PC-3 (cell line): Measurements from ENCODE around the gene MYO7A. TPM values are rescaled to one million over a fixed set of nuclear protein-coding genes. Genes with fewer than 3 reads are reported as not detected.
A peak's percentile ranks its signal among the peaks of the same experiment; 100 is the strongest.

Source experiments
- ATAC-seq: fragments of 200-7000 bp; cut with Tn5 transposase; 2 replicates; pipeline ENCODE4 v1.9.1; 2020; ENCODE audit warnings: mild to moderate bottlenecking, moderate library complexity
- BruUV-seq: library from RNA; stranded (reverse); fragments of 400-500 nt; replicated peaks from 2 replicates; lab custom pipeline; 2021; lab: Mats Ljungman, UMichigan
- CTCF ChIA-PET: fragments of 300-600 bp; sonication (Branson Sonifier 250); formaldehyde crosslinking; loops from one replicate; lab custom pipeline; 2022; ENCODE audit warnings: antibody characterized with exemption; lab: Charles Lee
- POLR2A ChIA-PET: fragments of 300-600 bp; sonication (Branson Sonifier 250); formaldehyde crosslinking; loops from one replicate; lab custom pipeline; 2022; ENCODE audit warnings: antibody characterized with exemption; ENCODE audit not compliant: unreplicated experiment; lab: Charles Lee
- DNase-seq: peaks from one replicate; pipeline ENCODE4 v3.0.0-alpha.2; 2015
- H2AFZ ChIP-seq: fragments of 300-600 bp; sonication (generic); 2 replicates; pipeline ENCODE4 v1.6.0; 2016; ENCODE audit warnings: antibody characterized with exemption, low read length
- H3F3A ChIP-seq: fragments of 300-600 bp; sonication (generic); one replicate; pipeline ENCODE4 v1.6.0; 2017; ENCODE audit warnings: antibody characterized with exemption, low read length, control low read depth, mild to moderate bottlenecking; ENCODE audit not compliant: unreplicated experiment
- H3K27ac ChIP-seq: fragments of 300-600 bp; sonication (generic); 2 replicates; pipeline ENCODE4 v1.5.1; 2016; ENCODE audit warnings: mild to moderate bottlenecking, low read length
- H3K27me3 ChIP-seq: fragments of 300-600 bp; sonication (generic); 2 replicates; pipeline ENCODE4 v1.6.1; 2016; ENCODE audit warnings: low read length, mixed read lengths
- H3K36me3 ChIP-seq: fragments of 300-600 bp; sonication (generic); 2 replicates; pipeline ENCODE4 v1.6.1; 2016; ENCODE audit warnings: low read depth, mixed run types, low read length, mixed read lengths
- H3K4me1 ChIP-seq: fragments of 300-600 bp; sonication (generic); 2 replicates; pipeline ENCODE4 v1.5.1; 2016; ENCODE audit warnings: low read length; ENCODE audit not compliant: insufficient read depth
- H3K4me2 ChIP-seq: fragments of 300-600 bp; sonication (generic); 2 replicates; pipeline ENCODE4 v1.6.0; 2016; ENCODE audit warnings: low read length
- H3K4me3 ChIP-seq: fragments of 300-600 bp; sonication (generic); 2 replicates; pipeline ENCODE4 v1.5.1; 2016; ENCODE audit warnings: mild to moderate bottlenecking, low read length, mixed read lengths
- H3K79me2 ChIP-seq: fragments of 300-600 bp; sonication (generic); 2 replicates; pipeline ENCODE4 v1.6.1; 2017; ENCODE audit warnings: low read length, mixed read lengths
- H3K9ac ChIP-seq: fragments of 300-600 bp; sonication (generic); 2 replicates; pipeline ENCODE4 v1.6.0; 2016; ENCODE audit warnings: mild to moderate bottlenecking, low read length
- H3K9me2 ChIP-seq: fragments of 300-600 bp; sonication (generic); replicated peaks from 2 replicates; pipeline ENCODE4 v1.6.1; 2016; ENCODE audit warnings: mixed run types, low read length, mixed read lengths
- H3K9me3 ChIP-seq: fragments of 300-600 bp; sonication (generic); 2 replicates; pipeline ENCODE4 v1.6.1; 2016; ENCODE audit warnings: low read length, mixed read lengths
- H4K20me1 ChIP-seq: fragments of 300-600 bp; sonication (generic); 2 replicates; pipeline ENCODE4 v1.6.1; 2016; ENCODE audit warnings: low read length, mixed read lengths
- CTCF ChIP-seq: fragments of 300-600 bp; sonication (generic); conservative IDR thresholded peaks from 2 replicates; pipeline ENCODE4 v1.5.1; 2017; ENCODE audit warnings: antibody characterized with exemption, low read depth, mild to moderate bottlenecking, low read length
- EZH2 ChIP-seq: fragments of 300-600 bp; sonication (generic); IDR thresholded peaks from one replicate; pipeline ENCODE4 v1.6.1; 2017; ENCODE audit warnings: antibody characterized with exemption, mild to moderate bottlenecking, low read length; ENCODE audit not compliant: unreplicated experiment
- EZH2phosphoT487 ChIP-seq: fragments of 300-600 bp; sonication (generic); IDR thresholded peaks from 2 replicates; pipeline ENCODE4 v1.6.1; 2018; ENCODE audit warnings: mild to moderate bottlenecking, antibody characterized with exemption, low read length, borderline replicate concordance
- intact Hi-C: fragments of 100-400 bp; cut with micrococcal nuclease; formaldehyde crosslinking; loops from 2 replicates; pipeline ENCODE4 v1.9.0; 2023
- total RNA-seq: library from RNA; depleted of rRNA; stranded (reverse); fragments of >200 nt; gene quantifications from 2 replicates; pipeline ENCODE4 v1.2.3, GENCODE V29; 2014

MYO7A gene
- total RNA-seq, 1 experiment from 2014 or later: 0.66 TPM

GRCh38 chr11:77114089-77114463 lies 14.0 kb upstream of the MYO7A start:
- no peak for DNase-seq
- TF ChIP-seq EZH2 (no peak), CTCF (no peak), EZH2phosphoT487 (no peak)
- CTCF ChIA-PET: interaction anchor here (0.7 kb wide), 1 partner anchor 215 kb away, joined by 6 read pairs; no protein-coding TSS in a partner anchor
- POLR2A ChIA-PET: no interaction called here
- Histone ChIP-seq H3K4me3 (no peak overlapping the region), H3F3A (no peaks in the 10 kb centered on the region), H3K79me2 (no peaks in the 10 kb centered on the region), H3K36me3 (no peaks in the 10 kb centered on the region), H3K27me3 (no peaks in the 10 kb centered on the region), H2AFZ (no peak overlapping the region), H3K4me1 (peaks cover 28% of the 10 kb centered on the region), H3K4me2 (no peak overlapping the region), H3K9me3 (no peaks in the 10 kb centered on the region), H4K20me1 (no peaks in the 10 kb centered on the region), H3K9ac (no peak overlapping the region), H3K27ac (no peak overlapping the region), H3K9me2 (no peaks in the 10 kb centered on the region)
- BruUV-seq: no TSS peak
- intact Hi-C loops: loop anchor here (10.0 kb wide), 1 partner anchor 309 kb away; no protein-coding TSS in a partner anchor
- no peak for ATAC-seq

- Histone ChIP-seq H3K9me2 (no peaks in the 10 kb centered on the region), H3K27ac (no peak overlapping the region), H3K4me2 (no peak overlapping the region), H4K20me1 (no peaks in the 10 kb centered on the region), H3K36me3 (no peaks in the 10 kb centered on the region), H2AFZ (no peak overlapping the region), H3K79me2 (no peaks in the 10 kb centered on the region), H3K9ac (no peak overlapping the region), H3K4me1 (peaks cover 17% of the 10 kb centered on the region), H3K27me3 (no peaks in the 10 kb centered on the region), H3K4me3 (no peak overlapping the region), H3F3A (no peaks in the 10 kb centered on the region), H3K9me3 (no peaks in the 10 kb centered on the region)
- ATAC-seq (peak; percentile 23; the same call in 1 of the 2 replicates), DNase-seq (peak; percentile 25)
- BruUV-seq: no TSS peak
- intact Hi-C loops: loop anchor here (10.0 kb wide), 1 partner anchor 310 kb away; no protein-coding TSS in a partner anchor
- CTCF ChIA-PET: interaction anchor here (0.6 kb wide), 1 partner anchor 573 kb away, joined by 3 read pairs; no protein-coding TSS in a partner anchor
- POLR2A ChIA-PET: no interaction called here
- peak; percentile 52 for TF ChIP-seq CTCF
- TF ChIP-seq EZH2: no peak
Observed at GRCh38 chr11:77115181-77115611, 12.8 kb upstream of the MYO7A start.

- no peak overlapping the region for H3K27ac ChIP-seq
- no peaks in the 10 kb centered on the region for H3K27me3 ChIP-seq
- intact Hi-C loops: loop anchor here (10.0 kb wide), 1 partner anchor 311 kb away; no protein-coding TSS in a partner anchor
- BruUV-seq: no TSS peak
- H3K4me1 ChIP-seq: peaks cover 9% of the 10 kb centered on the region
- no peaks in the 10 kb centered on the region for H3K36me3 ChIP-seq
- H4K20me1 ChIP-seq: no peaks in the 10 kb centered on the region
- H3K79me2 ChIP-seq: no peaks in the 10 kb centered on the region
- H3K9me3 ChIP-seq: no peaks in the 10 kb centered on the region
- no peak overlapping the region for H3K4me2 ChIP-seq
- H3K9me2 ChIP-seq: no peaks in the 10 kb centered on the region
- ChIA-PET POLR2A (no interaction called here), CTCF (interaction anchor here (1.3 kb wide), 1 partner anchor 68 kb away, joined by 4 read pairs; no protein-coding TSS in a partner anchor)
- no peaks in the 10 kb centered on the region for H3F3A ChIP-seq
- H3K9ac ChIP-seq: no peak overlapping the region
- H2AFZ ChIP-seq: no peak overlapping the region
- ATAC-seq (no peak), DNase-seq (no peak)
- H3K4me3 ChIP-seq: no peak overlapping the region
- TF ChIP-seq EZH2phosphoT487 (no peak), CTCF (no peak), EZH2 (no peak)
Observed at GRCh38 chr11:77115956-77116355, 12.1 kb upstream of the MYO7A start.
